IPS-NIHi11 (cell line): ENCODE data around the gene HHATL.

Experiments used
- DNase-seq: peaks from one replicate; pipeline ENCODE4 v3.0.0; 2012; ENCODE audit warnings: mixed read lengths, low spot score

The HHATL gene

DNA sequence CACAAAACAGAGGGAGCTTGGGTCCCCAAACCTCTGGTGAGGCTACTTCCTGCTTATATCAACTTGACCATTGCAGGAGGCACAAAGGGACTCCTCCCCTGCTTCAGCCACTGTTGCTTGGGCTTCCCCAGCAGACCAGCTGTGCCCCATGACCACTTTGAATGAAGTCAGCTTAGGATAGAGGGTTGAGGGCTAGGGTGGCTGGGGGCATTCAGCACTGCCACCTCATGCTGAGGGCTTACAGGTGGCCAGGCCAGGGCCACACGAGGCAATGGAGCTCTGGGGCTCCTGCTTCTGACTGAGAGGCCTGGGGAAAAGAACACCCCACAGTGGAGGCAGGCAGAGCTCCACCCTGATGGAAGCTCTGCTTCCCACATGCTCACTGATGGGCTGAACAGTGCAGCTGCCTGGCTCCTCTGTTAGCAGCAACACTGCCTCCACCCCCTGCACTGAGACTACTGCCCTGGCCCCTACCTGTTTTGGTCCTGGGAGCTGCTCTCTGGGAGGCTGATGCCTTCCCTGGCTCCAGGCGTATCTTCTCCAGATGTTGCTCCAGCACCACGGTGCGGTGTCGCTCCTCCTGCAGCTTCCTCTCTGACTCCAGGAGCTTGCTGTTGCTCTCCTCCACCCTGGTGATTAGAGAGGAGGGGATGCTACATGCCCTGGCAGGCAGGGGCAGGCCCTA is 10.2 kb upstream of the HHATL start:
- no peak for DNase-seq

DNA sequence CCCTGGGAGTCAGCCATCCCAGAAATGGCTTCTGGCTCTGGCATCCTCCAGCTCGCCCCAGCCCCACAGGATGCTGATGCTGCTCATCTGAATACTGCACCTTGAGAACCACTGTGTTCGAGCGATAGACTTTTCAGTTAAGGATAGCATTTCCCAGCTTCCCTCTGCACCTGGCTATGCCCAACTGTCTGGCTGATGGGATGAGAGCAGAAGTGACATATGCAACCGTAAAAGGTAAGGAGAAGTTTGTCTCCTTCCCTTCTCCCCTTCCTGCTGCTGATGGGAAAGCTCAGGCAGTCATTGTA is 9.7 kb upstream of the HHATL start:
- DNase-seq: no peak

- no peak for DNase-seq
These were observed 9.1 kb upstream of the HHATL start for GRCh38 chr3:42711491-42712343.

GRCh38 chr3:42710323-42711021 is 7.9 kb upstream of the HHATL start:
- no peak for DNase-seq

GRCh38 chr3:42709621-42710020 is 7.0 kb upstream of the HHATL start:
- DNase-seq: no peak

- no peak for DNase-seq
These were observed 6.1 kb upstream of the HHATL start for GRCh38 chr3:42708611-42709151.

DNA sequence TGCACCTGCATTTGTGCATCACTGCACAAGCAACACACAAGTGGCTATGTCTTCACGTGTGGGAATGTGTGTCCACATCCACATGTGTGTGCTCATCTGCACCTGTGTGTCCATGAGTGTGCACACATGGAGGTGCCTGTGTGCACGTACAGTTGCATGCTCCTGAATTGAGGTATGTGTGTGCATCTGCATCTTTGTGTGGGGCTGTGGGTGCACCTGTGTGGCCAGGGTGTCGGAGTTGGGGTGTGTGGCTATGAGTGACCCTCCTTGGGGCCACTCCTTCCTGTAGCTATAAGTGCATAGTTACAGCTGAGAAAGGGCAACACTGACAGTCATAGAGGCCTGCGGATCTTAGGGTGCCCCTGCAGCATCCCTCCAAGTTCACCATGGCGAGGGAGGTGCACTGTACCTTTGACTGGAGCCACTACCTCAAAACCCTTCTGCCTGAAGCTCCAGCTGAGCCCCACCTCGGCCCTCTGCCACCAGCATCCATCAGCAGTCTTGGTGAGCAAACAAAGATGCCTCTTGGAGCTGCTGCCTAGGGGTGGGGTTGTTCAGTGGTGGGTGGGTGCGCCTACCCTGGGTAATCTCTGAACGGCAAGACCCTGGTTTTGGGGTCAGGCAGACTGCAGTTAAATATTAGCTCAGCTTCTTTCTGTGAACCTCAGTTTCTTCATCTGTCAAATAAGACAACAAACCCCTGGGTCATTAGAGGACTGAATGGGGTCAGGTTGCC is 5.2 kb upstream of the HHATL start:
- no peak for DNase-seq

DNA sequence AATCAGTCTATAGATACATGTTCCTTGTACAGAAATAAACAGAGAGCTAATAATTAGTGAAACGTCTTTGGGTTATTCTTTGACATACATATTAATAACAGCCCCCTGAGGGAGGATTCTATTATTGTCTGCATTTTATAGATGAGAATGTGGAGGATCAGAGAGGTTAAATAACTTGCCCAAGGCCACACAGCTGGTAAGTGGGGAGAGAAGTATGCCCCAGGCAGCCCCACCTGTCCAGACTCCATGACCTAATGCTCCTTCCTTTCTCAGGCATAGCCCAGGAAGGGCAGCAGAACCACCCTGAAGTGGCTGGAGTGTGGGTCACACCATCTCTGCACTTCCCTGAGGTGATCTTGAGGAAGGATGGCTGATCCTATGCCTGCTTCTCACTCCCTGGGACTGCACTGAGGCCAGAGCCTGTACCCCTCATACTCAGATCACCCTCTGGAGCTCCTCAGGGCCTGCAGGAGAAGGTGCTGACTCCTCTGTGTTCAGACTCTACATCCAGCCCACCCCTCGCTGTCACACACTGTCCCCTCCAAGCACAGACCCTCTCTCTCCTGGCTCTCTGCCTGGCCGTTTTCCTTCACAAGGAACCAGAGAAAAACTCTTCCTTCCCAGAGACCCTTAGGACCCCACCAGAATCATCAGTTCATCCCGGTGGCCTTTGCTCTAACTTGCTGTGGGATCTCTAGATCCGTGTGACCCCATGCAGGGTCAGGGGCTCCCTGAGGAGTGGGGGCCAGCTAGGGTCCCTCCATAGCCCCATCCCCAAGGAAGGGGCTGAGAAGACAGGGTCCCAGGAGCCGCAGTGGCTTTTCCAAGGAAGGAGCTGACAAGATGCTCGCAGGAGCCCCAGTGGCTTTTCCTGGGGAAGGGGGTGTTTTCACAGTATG is 4.4 kb upstream of the HHATL start:
- DNase-seq: no peak

- no peak for DNase-seq
These were observed 3.5 kb upstream of the HHATL start for GRCh38 chr3:42705962-42706585.

- DNase-seq: no peak
These were observed 2.6 kb upstream of the HHATL start for GRCh38 chr3:42705058-42705767.

DNA sequence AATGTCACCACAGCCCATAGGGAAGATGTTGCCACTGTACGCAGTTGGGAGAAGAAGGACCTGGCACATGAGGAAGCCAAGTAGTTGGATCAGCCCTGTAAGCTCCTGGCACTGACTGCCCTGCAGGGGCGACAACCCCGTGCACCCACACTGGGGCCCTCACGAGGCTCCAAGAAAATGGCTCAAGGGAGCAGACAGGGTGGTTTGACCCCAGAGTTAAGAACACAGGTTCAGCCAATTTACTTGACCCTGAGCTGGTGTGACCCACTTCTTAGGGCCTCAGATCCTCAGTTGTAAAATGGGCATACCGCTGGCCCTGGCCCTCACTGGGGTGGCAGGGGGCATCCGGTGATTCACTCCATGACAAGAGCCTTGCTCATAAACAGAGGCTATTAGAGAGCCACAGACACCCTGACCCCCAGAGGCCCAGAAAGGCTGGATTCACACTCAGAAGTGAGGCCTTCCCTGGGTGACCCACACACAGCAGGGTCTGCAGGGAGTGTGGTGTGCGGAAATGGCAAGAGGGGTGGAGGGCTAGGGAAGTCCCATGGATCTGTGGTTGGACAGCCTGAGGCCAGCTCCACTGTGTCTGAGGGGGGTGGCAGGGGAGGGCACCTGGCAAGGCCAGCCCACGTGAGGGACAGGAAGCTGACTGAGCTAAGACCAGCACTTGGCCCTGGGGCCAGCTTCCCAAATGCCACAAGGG is 1.7 kb upstream of the HHATL start:
- no peak for DNase-seq

GRCh38 chr3:42703695-42704025 is 1.1 kb upstream of the HHATL start:
- DNase-seq: no peak

GRCh38 chr3:42702982-42703694 is 540 bp upstream of the HHATL start:
- DNase-seq: no peak

DNA sequence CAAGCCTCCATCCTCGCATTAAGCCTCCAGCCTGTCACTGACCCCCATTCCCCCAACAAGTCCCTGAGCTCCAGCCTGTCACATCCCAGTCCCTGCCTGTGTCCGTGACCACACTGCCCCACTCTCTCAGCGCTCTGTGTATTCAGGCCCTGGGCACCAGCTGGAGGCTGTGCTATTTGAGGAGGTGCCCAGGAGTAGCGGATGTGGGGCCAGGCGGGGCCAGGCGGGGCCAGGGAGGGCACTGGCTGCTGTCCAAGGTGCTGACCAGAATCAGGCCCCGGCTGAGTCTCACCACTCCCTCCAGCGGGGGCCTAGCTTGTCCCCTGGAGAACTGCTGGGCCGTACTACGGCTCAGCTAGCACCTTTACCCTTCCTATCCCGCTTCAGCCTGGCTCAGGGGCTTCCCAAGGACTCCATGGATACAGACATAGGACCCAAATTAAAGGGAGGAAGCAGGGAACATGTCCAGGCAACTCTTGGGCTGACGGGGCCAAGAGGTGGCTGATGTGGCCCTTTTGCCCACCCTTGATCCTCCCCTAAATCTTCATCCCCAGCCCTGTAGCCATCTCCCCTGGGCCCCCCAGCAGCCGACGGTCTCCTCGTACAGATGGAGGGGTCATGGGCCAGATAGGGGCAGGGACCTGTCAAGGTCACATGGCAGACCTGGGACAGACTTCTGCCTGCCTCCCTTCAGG is 1.1 kb downstream of the HHATL start:
- peak; percentile 99 for DNase-seq

DNA sequence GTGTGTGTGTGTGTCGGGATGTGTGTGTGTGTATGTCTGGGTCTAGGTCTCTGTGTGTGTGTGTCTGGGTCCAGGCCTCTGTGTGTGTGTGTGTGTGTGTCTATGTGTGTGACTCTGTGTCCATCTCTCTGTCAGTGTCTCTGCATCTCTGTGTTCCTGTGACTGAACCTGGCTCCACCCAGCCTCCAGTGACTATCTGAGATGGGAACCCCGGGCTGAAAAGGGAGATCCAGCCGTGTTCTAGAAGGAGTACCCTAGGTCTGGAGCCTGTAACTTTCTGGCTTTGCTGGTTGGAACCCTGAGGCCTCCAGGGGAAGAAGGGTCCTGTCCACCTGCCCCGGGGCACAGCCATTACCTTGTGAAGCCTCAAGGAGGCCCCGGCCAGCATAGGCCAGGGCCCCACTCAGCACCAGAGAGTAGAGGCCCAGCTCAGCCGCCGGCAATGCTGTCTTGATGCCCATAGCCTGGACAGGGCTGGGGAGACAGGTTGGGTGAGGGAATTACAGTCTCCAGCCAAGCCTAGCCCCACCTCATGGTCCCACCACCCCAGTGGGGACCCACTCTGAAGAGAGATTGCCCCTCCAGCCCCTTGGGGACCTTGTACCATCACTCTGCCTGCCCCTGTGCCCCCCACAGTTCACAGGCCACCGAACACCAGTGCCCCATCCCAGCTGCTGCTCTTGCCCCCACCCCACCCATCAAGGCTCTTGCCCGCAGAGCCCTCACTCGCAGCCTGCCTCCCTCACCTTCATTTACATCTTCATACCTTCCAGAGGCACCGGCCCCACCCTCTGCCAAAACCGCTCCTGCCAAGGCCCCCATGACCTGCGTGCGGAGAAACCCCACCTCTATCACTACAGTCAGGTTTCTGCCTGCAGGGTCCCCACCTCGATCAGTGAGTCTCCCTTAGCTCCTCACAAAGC is 2.0 kb downstream of the HHATL start:
- DNase-seq: no peak

- no peak for DNase-seq
These were observed 3.1 kb downstream of the HHATL start for GRCh38 chr3:42699511-42699971.

GRCh38 chr3:42698911-42699230 is 3.7 kb downstream of the HHATL start:
- no peak for DNase-seq
